Kidney epithelial cell (primary cell): ENCODE measurements around the gene CLTA. TPM values are rescaled to one million over a fixed set of nuclear protein-coding genes. Genes with fewer than 3 reads are reported as not detected.

Source experiments
- DNase-seq: peaks from one replicate; pipeline ENCODE4 v3.0.0-alpha.2; 2010; ENCODE audit warnings: low read depth
- H3K27me3 ChIP-seq: 2 replicates; pipeline ENCODE4 v1.6.0; 2011; ENCODE audit warnings: low read length; ENCODE audit not compliant: control insufficient read depth, insufficient read depth
- H3K36me3 ChIP-seq: 2 replicates; pipeline ENCODE4 v1.5.1; 2011; ENCODE audit warnings: low read length; ENCODE audit not compliant: control insufficient read depth, insufficient read depth
- H3K4me3 ChIP-seq: 2 replicates; pipeline ENCODE4 v1.5.1; 2011; ENCODE audit warnings: low read depth, mild to moderate bottlenecking, control low read depth, low read length
- total RNA-seq: library from RNA; depleted of rRNA; stranded (reverse); fragments of >200 nt; gene quantifications from 2 replicates; pipeline ENCODE4 v1.2.3, GENCODE V29; 2015
- TF ChIP-seq, protein P1 (sequence below): IDR thresholded peaks from 2 replicates; pipeline ENCODE4 v1.5.1; 2011; ENCODE audit warnings: mild to moderate bottlenecking, moderate library complexity, low read length, control low read depth, inconsistent platforms; ENCODE audit not compliant: insufficient read depth, poor library complexity, severe bottlenecking

The CLTA gene
- total RNA-seq, 1 donor from 2014 or later = 576 TPM

DNA sequence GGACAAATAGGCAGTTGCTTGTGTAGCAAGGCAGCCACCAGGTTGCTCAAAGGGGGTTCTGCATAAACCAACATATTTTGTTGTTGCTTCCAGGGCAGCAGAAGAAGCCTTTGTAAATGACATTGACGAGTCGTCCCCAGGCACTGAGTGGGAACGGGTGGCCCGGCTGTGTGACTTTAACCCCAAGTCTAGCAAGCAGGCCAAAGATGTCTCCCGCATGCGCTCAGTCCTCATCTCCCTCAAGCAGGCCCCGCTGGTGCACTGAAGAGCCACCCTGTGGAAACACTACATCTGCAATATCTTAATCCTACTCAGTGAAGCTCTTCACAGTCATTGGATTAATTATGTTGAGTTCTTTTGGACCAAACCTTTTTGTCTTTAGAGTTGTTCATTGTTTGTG is 20.8 kb downstream of the CLTA start:
- Histone ChIP-seq H3K4me3 (no peak overlapping the region), H3K36me3 (peaks cover 7% of the 10 kb centered on the region), H3K27me3 (no peaks in the 10 kb centered on the region)
- no peak for DNase-seq
- TF ChIP-seq, protein P1, sequence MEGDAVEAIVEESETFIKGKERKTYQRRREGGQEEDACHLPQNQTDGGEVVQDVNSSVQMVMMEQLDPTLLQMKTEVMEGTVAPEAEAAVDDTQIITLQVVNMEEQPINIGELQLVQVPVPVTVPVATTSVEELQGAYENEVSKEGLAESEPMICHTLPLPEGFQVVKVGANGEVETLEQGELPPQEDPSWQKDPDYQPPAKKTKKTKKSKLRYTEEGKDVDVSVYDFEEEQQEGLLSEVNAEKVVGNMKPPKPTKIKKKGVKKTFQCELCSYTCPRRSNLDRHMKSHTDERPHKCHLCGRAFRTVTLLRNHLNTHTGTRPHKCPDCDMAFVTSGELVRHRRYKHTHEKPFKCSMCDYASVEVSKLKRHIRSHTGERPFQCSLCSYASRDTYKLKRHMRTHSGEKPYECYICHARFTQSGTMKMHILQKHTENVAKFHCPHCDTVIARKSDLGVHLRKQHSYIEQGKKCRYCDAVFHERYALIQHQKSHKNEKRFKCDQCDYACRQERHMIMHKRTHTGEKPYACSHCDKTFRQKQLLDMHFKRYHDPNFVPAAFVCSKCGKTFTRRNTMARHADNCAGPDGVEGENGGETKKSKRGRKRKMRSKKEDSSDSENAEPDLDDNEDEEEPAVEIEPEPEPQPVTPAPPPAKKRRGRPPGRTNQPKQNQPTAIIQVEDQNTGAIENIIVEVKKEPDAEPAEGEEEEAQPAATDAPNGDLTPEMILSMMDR = no peak

DNA sequence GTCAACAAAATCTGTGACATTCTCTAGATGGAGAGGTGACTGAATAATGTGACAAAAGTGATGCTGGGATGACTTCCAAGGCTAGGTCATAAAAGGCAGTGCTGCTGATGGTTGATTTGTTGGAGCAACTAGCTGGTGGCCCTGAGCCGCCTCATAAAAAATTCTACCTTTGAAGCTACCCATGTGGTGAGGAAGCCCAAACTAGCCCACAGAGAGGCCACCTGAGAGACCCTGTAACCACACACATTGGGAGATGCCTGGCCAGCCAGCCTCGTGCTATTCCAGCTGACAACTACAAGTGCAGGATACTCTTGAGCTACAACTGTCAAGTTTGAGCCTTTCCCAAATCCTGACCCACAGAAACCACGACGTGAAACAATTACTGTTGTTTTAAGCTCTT is 22.7 kb downstream of the CLTA start:
- no peak for DNase-seq
- H3K36me3 ChIP-seq = peaks cover 9% of the 10 kb centered on the region
- TF ChIP-seq, protein P1 = no peak
- H3K4me3 ChIP-seq = no peak overlapping the region
- H3K27me3 ChIP-seq = no peaks in the 10 kb centered on the region

DNA sequence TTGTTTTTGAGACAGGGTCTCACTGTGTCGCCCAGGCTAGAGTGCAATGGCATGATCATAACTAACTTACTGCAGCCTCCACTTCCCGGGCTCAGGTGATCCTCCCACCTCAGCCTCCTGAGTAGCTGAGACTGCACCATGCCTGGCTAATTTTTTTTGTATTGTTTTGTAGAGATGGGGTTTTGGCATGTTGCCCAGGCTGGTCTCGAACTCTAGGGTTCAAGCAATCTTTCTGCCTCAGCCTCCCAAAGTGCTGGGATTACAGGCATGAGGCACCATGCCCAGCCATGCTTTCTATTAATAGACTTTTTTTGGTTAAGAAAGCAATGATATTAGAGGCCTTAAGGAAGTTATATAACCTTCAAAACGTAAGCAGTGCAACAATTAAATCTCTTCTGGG is 23.3 kb downstream of the CLTA start:
- DNase-seq = no peak
- no peaks in the 10 kb centered on the region for H3K27me3 ChIP-seq
- TF ChIP-seq, protein P1 = no peak
- peaks cover 5% of the 10 kb centered on the region for H3K36me3 ChIP-seq
- H3K4me3 ChIP-seq = no peak overlapping the region

DNA sequence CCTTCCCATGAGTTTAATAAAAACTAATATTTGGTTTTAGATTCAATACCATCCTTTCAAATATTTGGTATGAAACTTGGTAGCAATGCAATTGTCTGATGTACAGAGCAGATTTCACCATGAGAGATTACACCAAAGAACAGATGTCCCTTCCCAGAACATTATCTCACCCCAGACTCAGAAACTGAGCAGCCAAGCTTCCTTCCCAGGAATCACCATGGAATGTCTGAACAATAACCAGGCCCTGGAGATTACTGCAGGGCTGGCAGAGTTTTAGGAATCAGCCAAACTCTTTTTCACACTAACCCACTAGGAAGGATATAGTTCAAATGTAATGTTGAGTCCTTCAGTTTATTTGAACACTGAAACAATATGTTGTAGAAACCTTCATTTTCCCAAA is 23.9 kb downstream of the CLTA start:
- Histone ChIP-seq H3K36me3 (peaks cover 5% of the 10 kb centered on the region), H3K4me3 (no peak overlapping the region)
- TF ChIP-seq, protein P1 = no peak

DNA sequence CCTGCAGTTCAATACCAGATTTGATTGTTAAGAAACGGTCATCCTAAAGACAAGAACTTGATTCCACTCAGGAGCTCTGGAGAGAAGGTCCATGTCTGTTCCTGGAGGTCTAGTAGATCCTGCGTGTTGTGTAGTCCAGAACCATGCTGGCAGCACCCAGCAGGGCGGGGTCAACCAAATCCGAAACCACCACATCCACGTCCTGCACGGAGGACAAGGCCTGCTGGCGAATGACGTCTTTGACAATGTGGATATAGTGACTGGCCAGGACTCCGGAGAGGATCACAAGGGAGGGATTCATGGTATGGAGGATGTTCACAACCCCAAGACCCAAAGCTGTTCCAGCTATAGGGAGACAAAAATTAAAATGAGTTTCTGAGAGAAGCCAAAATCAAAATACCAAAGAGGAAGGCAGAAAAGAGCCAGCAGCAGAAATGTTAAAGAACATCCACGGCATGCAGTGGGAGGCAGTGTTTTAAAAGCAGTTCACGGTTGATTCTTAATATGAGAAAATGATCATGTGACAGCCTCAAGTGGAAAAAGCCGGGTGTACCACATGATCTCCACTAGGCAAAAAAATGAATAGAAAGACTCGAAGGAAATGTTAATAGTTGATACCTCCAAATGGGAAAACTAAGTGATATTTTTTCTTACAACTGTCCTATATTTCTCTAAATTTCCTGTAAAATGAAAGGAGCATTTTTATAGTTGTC is 26.7 kb downstream of the CLTA start:
- TF ChIP-seq, protein P1 = no peak
- Histone ChIP-seq H3K36me3 (peaks cover 8% of the 10 kb centered on the region), H3K4me3 (no peak overlapping the region), H3K27me3 (no peaks in the 10 kb centered on the region)
- DNase-seq = no peak

More for the DNA sequence above, 23.9 kb downstream of the CLTA start:
- no peaks in the 10 kb centered on the region for H3K27me3 ChIP-seq
- DNase-seq = no peak

DNA sequence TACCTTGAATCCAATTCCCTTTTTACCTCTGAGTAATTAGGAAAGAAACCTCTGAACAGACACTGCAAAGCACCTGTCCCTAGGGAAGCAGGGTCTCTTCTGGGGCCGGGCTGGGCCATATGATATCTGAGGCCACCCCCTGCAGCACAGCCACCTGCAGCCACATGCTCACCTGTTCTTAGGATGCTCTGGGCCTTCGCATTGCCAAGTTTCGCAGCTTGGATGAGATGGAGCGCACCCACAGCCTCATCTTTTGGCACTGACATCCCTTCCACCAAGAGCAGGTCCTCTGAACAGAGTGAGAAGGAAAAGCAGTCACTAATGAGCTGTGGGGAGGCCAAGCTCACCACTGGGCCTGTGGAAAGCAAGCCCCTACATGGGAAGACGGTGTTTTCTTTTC is 27.3 kb downstream of the CLTA start:
- no peak for DNase-seq
- Histone ChIP-seq H3K27me3 (no peaks in the 10 kb centered on the region), H3K4me3 (no peak overlapping the region), H3K36me3 (peaks cover 7% of the 10 kb centered on the region)
- TF ChIP-seq, protein P1 = no peak
